RWPE1 (cell line): ENCODE measurements around the gene NAV3.

Source experiments
- CTCF ChIA-PET: fragments of 350-600 bp; sonication (Branson Sonifier 250); formaldehyde crosslinking; extraction: SDS; loops from one replicate; lab custom pipeline; 2021; lab: Yijun Ruan, JAX
- POLR2A ChIA-PET: fragments of 400-600 bp; formaldehyde crosslinking; extraction: SDS; loops from one replicate; lab custom pipeline; 2020; ENCODE audit warnings: antibody characterized with exemption; ENCODE audit not compliant: low non-redundant PET; lab: Yijun Ruan, JAX
- DNase-seq: peaks from one replicate; pipeline ENCODE4 v3.0.0; 2012; ENCODE audit warnings: low spot score
- H3K27ac ChIP-seq: fragments of 450-650 bp; 2 replicates; pipeline ENCODE4 v1.5.1; 2017
- TF ChIP-seq, protein P1 (sequence below): fragments of 450-650 bp; conservative IDR thresholded peaks from 2 replicates; pipeline ENCODE4 v1.5.1; 2017; ENCODE audit warnings: low read depth, mild to moderate bottlenecking

Gene NAV3

DNA sequence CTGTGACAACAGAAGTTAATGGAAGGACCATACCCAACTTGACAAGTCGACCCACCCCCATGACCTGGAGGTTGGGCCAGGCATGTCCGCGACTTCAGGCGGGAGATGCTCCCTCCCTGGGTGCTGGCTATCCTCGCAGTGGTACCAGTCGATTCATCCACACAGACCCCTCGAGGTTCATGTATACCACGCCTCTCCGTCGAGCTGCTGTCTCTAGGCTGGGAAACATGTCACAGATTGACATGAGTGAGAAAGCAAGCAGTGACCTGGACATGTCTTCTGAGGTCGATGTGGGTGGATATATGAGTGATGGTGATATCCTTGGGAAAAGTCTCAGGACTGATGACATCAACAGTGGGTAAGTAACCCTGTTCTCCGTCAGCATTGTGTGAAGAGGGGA, 220.1 kb downstream of the NAV3 start:
- TF ChIP-seq, protein P1, sequence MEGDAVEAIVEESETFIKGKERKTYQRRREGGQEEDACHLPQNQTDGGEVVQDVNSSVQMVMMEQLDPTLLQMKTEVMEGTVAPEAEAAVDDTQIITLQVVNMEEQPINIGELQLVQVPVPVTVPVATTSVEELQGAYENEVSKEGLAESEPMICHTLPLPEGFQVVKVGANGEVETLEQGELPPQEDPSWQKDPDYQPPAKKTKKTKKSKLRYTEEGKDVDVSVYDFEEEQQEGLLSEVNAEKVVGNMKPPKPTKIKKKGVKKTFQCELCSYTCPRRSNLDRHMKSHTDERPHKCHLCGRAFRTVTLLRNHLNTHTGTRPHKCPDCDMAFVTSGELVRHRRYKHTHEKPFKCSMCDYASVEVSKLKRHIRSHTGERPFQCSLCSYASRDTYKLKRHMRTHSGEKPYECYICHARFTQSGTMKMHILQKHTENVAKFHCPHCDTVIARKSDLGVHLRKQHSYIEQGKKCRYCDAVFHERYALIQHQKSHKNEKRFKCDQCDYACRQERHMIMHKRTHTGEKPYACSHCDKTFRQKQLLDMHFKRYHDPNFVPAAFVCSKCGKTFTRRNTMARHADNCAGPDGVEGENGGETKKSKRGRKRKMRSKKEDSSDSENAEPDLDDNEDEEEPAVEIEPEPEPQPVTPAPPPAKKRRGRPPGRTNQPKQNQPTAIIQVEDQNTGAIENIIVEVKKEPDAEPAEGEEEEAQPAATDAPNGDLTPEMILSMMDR: no peak
- no peak for DNase-seq
- POLR2A ChIA-PET: no interaction called here
- no peak overlapping the region for H3K27ac ChIP-seq
- CTCF ChIA-PET: no interaction called here

DNA sequence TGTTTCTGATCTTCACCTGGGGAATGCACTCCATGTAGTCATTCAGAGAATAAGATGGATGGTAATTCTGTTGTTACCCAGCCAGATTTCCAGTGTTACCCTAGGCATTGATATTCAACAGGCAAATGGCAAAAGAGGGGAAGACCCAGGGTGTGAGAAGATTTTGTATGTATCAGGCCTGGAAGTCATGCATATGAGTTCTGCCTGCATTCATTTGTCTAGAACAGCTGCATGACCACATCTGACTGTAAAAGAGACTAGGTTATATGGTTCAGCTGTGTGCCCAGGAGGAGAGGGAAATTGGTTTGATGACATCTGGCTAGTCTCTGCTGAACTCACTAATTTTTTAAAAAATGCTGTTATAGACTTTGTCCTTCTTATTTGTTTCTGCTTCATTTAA, 224.9 kb downstream of the NAV3 start:
- POLR2A ChIA-PET: no interaction called here
- TF ChIP-seq, protein P1: no peak
- no peak for DNase-seq
- CTCF ChIA-PET: no interaction called here
- no peak overlapping the region for H3K27ac ChIP-seq

DNA sequence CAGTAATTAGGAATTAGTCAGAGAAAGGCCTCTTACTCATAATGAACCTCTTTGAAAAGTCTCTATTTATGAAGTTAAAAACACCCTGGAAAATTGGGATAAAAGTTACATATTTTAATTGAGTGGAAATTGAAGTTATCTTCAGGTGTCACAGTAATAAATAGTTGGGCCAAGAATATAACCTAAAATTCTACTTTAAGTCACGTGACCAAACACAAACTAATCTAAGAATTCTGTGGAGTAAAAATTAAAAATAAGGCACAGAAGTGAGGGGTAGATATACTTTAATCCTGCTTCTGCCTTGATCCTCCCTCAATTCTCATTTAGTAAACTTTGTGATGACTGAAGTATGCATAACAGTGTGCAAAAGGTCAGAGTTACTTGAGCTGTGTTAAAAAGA, 226.4 kb downstream of the NAV3 start:
- DNase-seq: no peak
- ChIA-PET CTCF (interaction anchor here (0.6 kb wide), 1 partner anchor 19 kb away, joined by 3 read pairs; no protein-coding TSS in a partner anchor), POLR2A (no interaction called here)
- TF ChIP-seq, protein P1: no peak
- no peak overlapping the region for H3K27ac ChIP-seq

DNA sequence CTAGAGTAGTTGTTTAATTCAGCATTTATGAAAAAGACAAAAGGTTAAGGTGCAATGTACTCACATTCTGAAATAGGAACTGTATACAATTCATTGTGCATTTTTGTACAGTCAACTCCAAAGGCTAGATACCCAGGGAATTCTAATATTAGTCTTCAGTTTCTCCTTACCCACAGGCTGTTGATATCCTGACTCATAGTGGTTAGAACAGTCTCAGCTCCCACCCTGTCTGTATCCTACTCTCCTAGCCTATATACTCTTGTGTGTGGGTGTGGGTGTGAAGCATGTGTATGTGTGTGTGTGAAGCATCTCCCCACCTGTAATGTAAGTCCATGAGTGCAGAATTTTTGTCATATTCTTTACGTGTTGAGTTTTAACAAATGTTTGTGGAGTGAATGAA, 229.5 kb downstream of the NAV3 start:
- ChIA-PET POLR2A (no interaction called here), CTCF (interaction anchor here (0.7 kb wide), 1 partner anchor 51 kb away, joined by 3 read pairs; no protein-coding TSS in a partner anchor)
- TF ChIP-seq, protein P1: no peak
- DNase-seq: no peak
- H3K27ac ChIP-seq: no peak overlapping the region

DNA sequence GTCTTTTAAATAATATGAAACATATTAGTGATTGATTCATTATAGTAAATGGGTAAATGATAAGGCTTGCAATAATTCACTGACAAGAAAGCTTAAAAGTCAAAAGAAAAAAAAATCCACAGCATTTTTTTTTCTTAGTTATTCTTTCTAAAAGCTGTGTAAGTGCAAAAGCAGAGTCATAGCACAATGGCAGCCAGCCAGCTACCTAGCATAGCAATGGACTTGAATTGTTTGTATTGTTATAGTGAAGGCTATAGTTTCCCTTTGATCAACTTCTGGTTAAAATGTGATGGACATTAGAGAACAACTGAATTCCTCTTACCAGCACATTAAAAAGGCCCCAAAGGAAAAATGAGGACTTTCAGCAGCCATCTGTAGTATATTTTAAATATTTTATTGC, 232.1 kb downstream of the NAV3 start:
- no peak for DNase-seq
- CTCF ChIA-PET: no interaction called here
- TF ChIP-seq, protein P1: no peak
- no peak overlapping the region for H3K27ac ChIP-seq
- POLR2A ChIA-PET: no interaction called here

DNA sequence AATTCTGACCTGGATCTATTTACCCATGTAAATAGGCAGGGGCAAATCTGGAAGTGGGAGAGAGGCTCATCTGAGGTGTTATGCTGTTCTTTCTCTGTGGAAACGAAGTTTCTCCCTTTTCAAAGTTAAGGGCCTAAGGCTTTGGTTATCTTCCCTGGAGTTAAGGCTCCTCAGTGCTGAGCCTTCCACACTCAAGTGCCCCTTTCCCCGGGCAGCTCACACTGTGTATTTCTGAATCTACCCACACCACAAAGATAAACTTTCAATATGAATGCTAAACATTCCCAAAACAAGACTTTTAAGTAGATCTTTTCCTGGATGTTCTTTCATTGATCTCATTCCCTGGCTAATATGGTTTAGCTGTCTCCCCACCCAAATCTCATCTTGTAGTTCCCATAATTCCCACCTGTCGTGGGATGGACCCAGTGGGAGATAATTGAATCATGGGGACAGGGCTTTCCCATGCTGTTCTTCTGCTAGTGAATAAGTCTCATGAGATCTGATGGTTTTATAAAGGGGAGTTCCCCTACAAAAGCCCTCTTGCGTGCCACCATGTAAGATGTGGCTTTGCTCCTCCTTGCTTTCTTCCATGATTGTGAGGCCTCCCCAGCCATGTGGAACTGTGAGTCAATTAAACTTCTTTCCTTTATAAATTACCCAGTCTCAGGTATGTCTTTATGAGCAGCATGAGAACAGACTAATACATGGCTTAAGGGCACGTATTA, 251.1 kb downstream of the NAV3 start:
- ChIA-PET CTCF (no interaction called here), POLR2A (no interaction called here)
- DNase-seq: no peak
- no peak overlapping the region for H3K27ac ChIP-seq
- TF ChIP-seq, protein P1: no peak
